ENCODE measurements around the gene STIP1.
A peak's percentile ranks its signal among the peaks of the same experiment; 100 is the strongest.

STIP1 gene

GRCh38 chr11:64223001-64223651, 37.2 kb downstream of the STIP1 start:
- H2AFZ ChIP-seq (ENCODE audit: low read length) = no peak overlapping the region
- TF ChIP-seq CTCF (IDR thresholded peaks at IDR 0.05; ENCODE audit: low read length) (no peak), EZH2 (optimal IDR thresholded peaks at IDR 0.05; ENCODE audit: low read depth, low read length) (no peak), EZH2phosphoT487 (IDR thresholded peaks at IDR 0.05; ENCODE audit: low read length) (no peak)
- H3K27me3 ChIP-seq (replicated peaks; ENCODE audit: insufficient read depth, low read length) = no peaks in the 10 kb centered on the region
- H3K4me1 ChIP-seq (ENCODE audit: low read length) = peaks cover 10% of the 10 kb centered on the region
- no peak overlapping the region for H3K9ac ChIP-seq (ENCODE audit: low read length)
- H3F3A ChIP-seq (ENCODE audit: insufficient read depth, low read length) = no peaks in the 10 kb centered on the region
- no peaks in the 10 kb centered on the region for H4K20me1 ChIP-seq (ENCODE audit: insufficient read depth, low read length)
- H3K79me2 ChIP-seq (ENCODE audit: low read length) = peaks cover 25% of the 10 kb centered on the region
- no peak overlapping the region for H3K4me2 ChIP-seq (ENCODE audit: low read depth, low read length)
- no peaks in the 10 kb centered on the region for H3K9me2 ChIP-seq (replicated peaks; ENCODE audit: insufficient read depth, low read length)
- no peak overlapping the region for H3K27ac ChIP-seq (ENCODE audit: low read length)
- H3K36me3 ChIP-seq (replicated peaks; ENCODE audit: insufficient read depth, low read length) = no peaks in the 10 kb centered on the region
- DNase-seq = no peak
- H3K4me3 ChIP-seq (ENCODE audit: low read length) = no peak overlapping the region
- H3K9me3 ChIP-seq (replicated peaks; ENCODE audit: insufficient read depth, low read length) = no peaks in the 10 kb centered on the region

GRCh38 chr11:64224151-64224890, 38.4 kb downstream of the STIP1 start:
- Histone ChIP-seq H4K20me1 (ENCODE audit: insufficient read depth, low read length) (no peaks in the 10 kb centered on the region), H3K9ac (ENCODE audit: low read length) (no peak overlapping the region), H3K27ac (ENCODE audit: low read length) (no peak overlapping the region), H3K4me2 (ENCODE audit: low read depth, low read length) (no peak overlapping the region), H3K4me3 (ENCODE audit: low read length) (no peak overlapping the region), H3K4me1 (ENCODE audit: low read length) (peaks cover 10% of the 10 kb centered on the region), H2AFZ (ENCODE audit: low read length) (no peak overlapping the region), H3K79me2 (ENCODE audit: low read length) (peaks cover 25% of the 10 kb centered on the region), H3F3A (ENCODE audit: insufficient read depth, low read length) (no peaks in the 10 kb centered on the region), H3K36me3 (replicated peaks; ENCODE audit: insufficient read depth, low read length) (no peaks in the 10 kb centered on the region), H3K27me3 (replicated peaks; ENCODE audit: insufficient read depth, low read length) (no peaks in the 10 kb centered on the region), H3K9me2 (replicated peaks; ENCODE audit: insufficient read depth, low read length) (no peaks in the 10 kb centered on the region), H3K9me3 (replicated peaks; ENCODE audit: insufficient read depth, low read length) (no peaks in the 10 kb centered on the region)
- DNase-seq = no peak
- no peak for TF ChIP-seq EZH2phosphoT487 (IDR thresholded peaks at IDR 0.05; ENCODE audit: low read length)
- no peak for TF ChIP-seq EZH2 (optimal IDR thresholded peaks at IDR 0.05; ENCODE audit: low read depth, low read length)
- no peak for TF ChIP-seq CTCF (IDR thresholded peaks at IDR 0.05; ENCODE audit: low read length)

- H3K9me2 ChIP-seq (replicated peaks; ENCODE audit: insufficient read depth, low read length) = no peaks in the 10 kb centered on the region
- H3K4me3 ChIP-seq (ENCODE audit: low read length) = peak overlapping the region; percentile 87
- no peaks in the 10 kb centered on the region for H3K27me3 ChIP-seq (replicated peaks; ENCODE audit: insufficient read depth, low read length)
- H3F3A ChIP-seq (ENCODE audit: insufficient read depth, low read length) = peaks cover 5% of the 10 kb centered on the region
- no peaks in the 10 kb centered on the region for H3K9me3 ChIP-seq (replicated peaks; ENCODE audit: insufficient read depth, low read length)
- H3K27ac ChIP-seq (ENCODE audit: low read length) = no peak overlapping the region
- peak overlapping the region; percentile 86; the same call in 1 of the 2 replicates for H2AFZ ChIP-seq (ENCODE audit: low read length)
- H3K36me3 ChIP-seq (replicated peaks; ENCODE audit: insufficient read depth, low read length) = no peaks in the 10 kb centered on the region
- H3K9ac ChIP-seq (ENCODE audit: low read length) = peak overlapping the region; percentile 79; the same call in 1 of the 2 replicates
- peak; percentile 6 for DNase-seq
- H3K79me2 ChIP-seq (ENCODE audit: low read length) = peaks cover 25% of the 10 kb centered on the region
- H3K4me1 ChIP-seq (ENCODE audit: low read length) = peaks cover 14% of the 10 kb centered on the region
- no peaks in the 10 kb centered on the region for H4K20me1 ChIP-seq (ENCODE audit: insufficient read depth, low read length)
- H3K4me2 ChIP-seq (ENCODE audit: low read depth, low read length) = peak overlapping the region; percentile 93
- TF ChIP-seq EZH2phosphoT487 (IDR thresholded peaks at IDR 0.05; ENCODE audit: low read length) (no peak), EZH2 (optimal IDR thresholded peaks at IDR 0.05; ENCODE audit: low read depth, low read length) (no peak), CTCF (IDR thresholded peaks at IDR 0.05; ENCODE audit: low read length) (no peak)
These were observed 39.1 kb downstream of the STIP1 start for GRCh38 chr11:64224891-64225607.

Data from MM.1S (cell line).